Activated naive CD8-positive, alpha-beta T cell (primary cell): ENCODE measurements around the gene RECQL5.

ENCODE experiments used
- H3K27ac Mint-ChIP-seq: one replicate; pipeline ENCODE4 v1.8.0; 2021; ENCODE audit warnings: mixed read lengths
- H3K27me3 Mint-ChIP-seq: one replicate; pipeline ENCODE4 v1.8.0; 2021; ENCODE audit warnings: mixed read lengths
- H3K36me3 Mint-ChIP-seq: one replicate; pipeline ENCODE4 v1.8.0; 2021; ENCODE audit warnings: mixed read lengths
- H3K4me1 Mint-ChIP-seq: one replicate; pipeline ENCODE4 v1.8.0; 2021; ENCODE audit warnings: low read depth, mixed read lengths
- H3K4me3 Mint-ChIP-seq: one replicate; pipeline ENCODE4 v1.8.0; 2021; ENCODE audit warnings: mild to moderate bottlenecking, mixed read lengths
- H3K9me3 Mint-ChIP-seq: one replicate; pipeline ENCODE4 v1.8.0; 2021; ENCODE audit warnings: low read depth, mixed read lengths

Gene RECQL5

DNA sequence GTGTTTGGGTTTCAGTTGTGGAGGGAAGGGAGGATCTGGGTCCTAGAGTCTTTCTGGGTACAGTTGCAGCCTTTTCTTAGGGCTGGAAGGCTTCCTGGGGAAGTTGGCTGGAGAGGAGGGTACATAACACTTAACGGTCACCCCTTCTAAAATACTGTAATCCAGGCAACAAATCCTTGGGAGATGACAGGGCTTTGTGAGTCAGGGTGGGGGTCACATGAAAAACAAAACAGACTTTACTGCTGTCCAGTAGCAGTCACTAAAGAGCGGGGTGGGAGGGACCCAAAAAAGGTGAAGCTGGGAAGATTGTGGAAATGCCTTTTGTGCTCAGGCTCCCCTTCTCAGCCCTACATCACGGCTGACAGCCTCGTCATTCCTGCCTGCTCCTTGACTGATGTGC, 6.5 kb upstream of the RECQL5 start:
- Mint-ChIP-seq H3K9me3 (no peaks in the 10 kb centered on the region), H3K36me3 (peaks cover under 1% of the 10 kb centered on the region), H3K4me1 (peaks cover 22% of the 10 kb centered on the region), H3K4me3 (no peak overlapping the region), H3K27me3 (no peaks in the 10 kb centered on the region), H3K27ac (peak overlapping the region; percentile 50)

GRCh38 chr17:75672011-75672410, 5.1 kb upstream of the RECQL5 start:
- Mint-ChIP-seq H3K4me3 (no peak overlapping the region), H3K36me3 (peaks cover 3% of the 10 kb centered on the region), H3K4me1 (peaks cover 24% of the 10 kb centered on the region), H3K27ac (no peak overlapping the region), H3K27me3 (no peaks in the 10 kb centered on the region), H3K9me3 (no peaks in the 10 kb centered on the region)

- Mint-ChIP-seq H3K27me3 (no peaks in the 10 kb centered on the region), H3K4me1 (peaks cover 28% of the 10 kb centered on the region), H3K4me3 (no peak overlapping the region), H3K27ac (no peak overlapping the region), H3K9me3 (no peaks in the 10 kb centered on the region), H3K36me3 (peaks cover 3% of the 10 kb centered on the region)
These were observed 3.9 kb upstream of the RECQL5 start for GRCh38 chr17:75670868-75671267.

- Mint-ChIP-seq H3K27ac (peak overlapping the region; percentile 74), H3K36me3 (peaks cover 3% of the 10 kb centered on the region), H3K9me3 (no peaks in the 10 kb centered on the region)
These were observed 1.5 kb upstream of the RECQL5 start for GRCh38 chr17:75668489-75668888.

DNA sequence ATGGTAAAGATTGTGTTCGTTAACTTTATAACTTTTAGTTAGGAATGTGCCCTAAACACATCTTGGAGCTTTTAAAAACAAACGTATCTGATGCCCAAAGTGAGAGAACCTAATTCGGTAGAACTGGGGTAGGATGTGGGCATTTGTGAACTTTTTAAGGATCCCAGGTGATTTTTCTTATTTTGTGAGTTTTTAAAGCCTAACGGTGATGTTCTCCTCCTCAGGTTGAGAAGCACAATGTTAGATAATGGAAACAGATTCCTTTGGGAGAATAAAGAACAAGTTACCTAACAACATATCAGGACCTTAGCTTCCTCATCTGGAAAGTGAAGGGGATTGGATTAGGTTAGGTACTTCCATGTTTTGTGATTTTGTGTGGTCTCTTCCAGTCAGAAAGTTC, 871 bp upstream of the RECQL5 start:
- no peaks in the 10 kb centered on the region for H3K27me3 Mint-ChIP-seq
- H3K9me3 Mint-ChIP-seq, result no peaks in the 10 kb centered on the region
- no peak overlapping the region for H3K4me3 Mint-ChIP-seq
- H3K36me3 Mint-ChIP-seq, result peaks cover 3% of the 10 kb centered on the region
- H3K27ac Mint-ChIP-seq, result no peak overlapping the region
- H3K4me1 Mint-ChIP-seq, result peaks cover 33% of the 10 kb centered on the region

More at GRCh38 chr17:75668489-75668888, 1.5 kb upstream of the RECQL5 start:
- Mint-ChIP-seq H3K27me3 (no peaks in the 10 kb centered on the region), H3K4me3 (no peak overlapping the region), H3K4me1 (peaks cover 33% of the 10 kb centered on the region)

GRCh38 chr17:75665981-75666380, 973 bp downstream of the RECQL5 start:
- Mint-ChIP-seq H3K4me1 (peaks cover 33% of the 10 kb centered on the region), H3K27ac (peak overlapping the region; percentile 22), H3K36me3 (peaks cover 10% of the 10 kb centered on the region), H3K27me3 (no peaks in the 10 kb centered on the region), H3K4me3 (no peak overlapping the region), H3K9me3 (no peaks in the 10 kb centered on the region)

DNA sequence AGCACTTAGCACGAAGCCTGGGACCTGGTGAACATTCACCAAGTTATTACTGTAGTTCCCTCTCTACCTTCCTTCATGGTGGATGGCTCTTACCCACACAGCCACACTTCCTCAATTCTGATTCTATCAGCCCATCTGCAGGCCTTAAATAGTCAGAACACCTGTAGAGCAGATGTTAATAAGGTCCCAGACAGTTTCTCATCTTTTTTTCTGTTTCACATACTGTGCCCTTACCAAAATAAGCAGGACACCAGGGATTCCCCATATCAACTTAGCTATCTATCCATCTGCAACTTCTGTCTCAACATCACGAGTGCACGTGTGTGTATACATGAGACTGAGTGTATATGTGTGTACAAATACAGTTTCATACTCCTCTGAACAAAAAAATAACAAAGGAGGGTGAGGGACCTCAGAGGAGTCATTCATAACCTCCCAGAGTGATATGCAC, 2.8 kb downstream of the RECQL5 start:
- Mint-ChIP-seq H3K36me3 (peaks cover 10% of the 10 kb centered on the region), H3K9me3 (no peaks in the 10 kb centered on the region), H3K27me3 (no peaks in the 10 kb centered on the region), H3K4me1 (peaks cover 22% of the 10 kb centered on the region), H3K4me3 (no peak overlapping the region), H3K27ac (no peak overlapping the region)

- Mint-ChIP-seq H3K36me3 (peaks cover 7% of the 10 kb centered on the region), H3K27me3 (no peaks in the 10 kb centered on the region), H3K27ac (no peak overlapping the region), H3K4me1 (peaks cover 15% of the 10 kb centered on the region), H3K4me3 (no peak overlapping the region), H3K9me3 (no peaks in the 10 kb centered on the region)
These were observed 4.4 kb downstream of the RECQL5 start for GRCh38 chr17:75662511-75662910.

GRCh38 chr17:75661531-75661930, 5.4 kb downstream of the RECQL5 start:
- Mint-ChIP-seq H3K27ac (no peak overlapping the region), H3K36me3 (peaks cover 9% of the 10 kb centered on the region), H3K4me1 (peaks cover 15% of the 10 kb centered on the region), H3K9me3 (no peaks in the 10 kb centered on the region), H3K27me3 (no peaks in the 10 kb centered on the region), H3K4me3 (no peak overlapping the region)

DNA sequence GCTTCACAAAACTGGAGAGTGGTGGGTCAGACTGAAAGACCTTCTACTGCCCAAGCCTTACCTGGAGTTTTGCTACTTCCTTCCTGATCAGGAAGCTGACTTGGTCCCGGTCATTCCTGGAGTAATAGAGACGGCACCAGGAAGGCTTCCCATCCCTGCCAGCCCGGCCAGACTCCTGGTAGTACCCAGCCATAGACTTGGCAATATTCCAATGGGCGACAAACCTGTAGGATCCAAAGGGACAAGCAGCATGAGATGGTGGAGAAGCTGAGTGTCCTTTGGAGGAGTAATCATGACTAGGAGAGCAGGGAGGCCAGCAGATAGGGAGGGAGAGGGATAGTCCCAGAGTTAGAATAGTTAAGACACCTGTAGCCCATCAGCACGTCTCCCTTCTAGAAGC, 8.7 kb downstream of the RECQL5 start:
- Mint-ChIP-seq H3K4me1 (peaks cover under 1% of the 10 kb centered on the region), H3K36me3 (peaks cover 9% of the 10 kb centered on the region), H3K27ac (no peak overlapping the region), H3K27me3 (no peaks in the 10 kb centered on the region), H3K4me3 (no peak overlapping the region), H3K9me3 (no peaks in the 10 kb centered on the region)

GRCh38 chr17:75654176-75654575, 12.8 kb downstream of the RECQL5 start:
- H3K4me1 Mint-ChIP-seq, result peaks cover 6% of the 10 kb centered on the region
- H3K27ac Mint-ChIP-seq, result no peak overlapping the region
- H3K27me3 Mint-ChIP-seq, result no peaks in the 10 kb centered on the region
- no peak overlapping the region for H3K4me3 Mint-ChIP-seq
- peaks cover 2% of the 10 kb centered on the region for H3K36me3 Mint-ChIP-seq
- H3K9me3 Mint-ChIP-seq, result no peaks in the 10 kb centered on the region

DNA sequence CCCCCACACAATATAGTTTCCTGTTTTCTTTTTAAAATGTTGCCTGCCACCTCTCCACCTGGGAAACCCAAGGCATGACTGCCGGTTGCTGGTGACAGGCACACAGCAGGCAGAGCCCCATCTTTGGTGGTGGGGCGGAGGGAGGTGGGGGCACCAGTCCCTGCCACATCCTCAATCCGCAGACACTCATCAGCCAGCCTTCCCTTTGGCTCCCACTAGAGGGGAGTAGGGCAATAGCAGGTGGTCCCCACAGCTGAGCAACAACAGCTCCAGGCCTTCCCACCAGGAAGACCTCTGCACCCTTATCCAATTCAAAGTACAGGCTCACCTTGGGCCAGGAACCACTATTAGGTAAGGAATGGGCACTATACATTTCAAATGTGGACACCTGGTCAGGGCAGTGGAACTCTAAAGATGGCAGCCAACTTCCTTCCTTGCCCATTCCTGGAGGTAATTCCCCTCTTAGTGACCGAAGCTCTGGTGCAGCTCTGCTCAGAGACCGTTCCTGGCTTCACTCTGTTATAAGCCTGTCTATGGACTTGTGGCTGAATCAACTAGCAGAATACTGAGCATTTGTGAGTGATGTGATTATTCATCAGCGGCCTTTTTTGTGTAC, 13.9 kb downstream of the RECQL5 start:
- Mint-ChIP-seq H3K9me3 (no peaks in the 10 kb centered on the region), H3K27ac (no peak overlapping the region), H3K36me3 (peaks cover 6% of the 10 kb centered on the region), H3K27me3 (no peaks in the 10 kb centered on the region), H3K4me1 (peaks cover 6% of the 10 kb centered on the region), H3K4me3 (no peak overlapping the region)

DNA sequence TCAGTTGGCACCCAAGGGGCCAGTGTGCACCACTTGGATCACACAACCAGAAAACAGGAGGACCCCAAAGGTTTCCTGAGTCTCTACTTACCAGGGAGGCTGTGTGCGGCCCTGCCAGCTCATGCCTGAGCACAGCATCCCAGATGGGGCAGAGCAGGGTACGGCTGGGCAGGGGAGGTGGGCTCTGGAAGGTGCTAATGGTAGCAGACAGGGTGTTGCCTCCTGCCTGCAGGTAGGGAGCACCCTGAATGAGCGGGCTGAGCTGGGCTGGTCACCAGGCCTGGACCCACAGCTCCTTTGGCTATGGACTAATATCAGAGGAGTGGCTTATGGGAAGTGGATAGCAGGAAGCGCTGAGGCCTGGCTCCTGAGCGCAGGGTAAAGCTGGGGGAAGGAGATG, 14.6 kb downstream of the RECQL5 start:
- no peaks in the 10 kb centered on the region for H3K9me3 Mint-ChIP-seq
- peaks cover 6% of the 10 kb centered on the region for H3K4me1 Mint-ChIP-seq
- H3K4me3 Mint-ChIP-seq, result no peak overlapping the region
- H3K27ac Mint-ChIP-seq, result no peak overlapping the region
- no peaks in the 10 kb centered on the region for H3K27me3 Mint-ChIP-seq
- H3K36me3 Mint-ChIP-seq, result peaks cover 5% of the 10 kb centered on the region

GRCh38 chr17:75650874-75651273, 16.1 kb downstream of the RECQL5 start:
- peaks cover 8% of the 10 kb centered on the region for H3K4me1 Mint-ChIP-seq
- no peaks in the 10 kb centered on the region for H3K27me3 Mint-ChIP-seq
- peaks cover 3% of the 10 kb centered on the region for H3K36me3 Mint-ChIP-seq
- H3K4me3 Mint-ChIP-seq, result no peak overlapping the region
- H3K9me3 Mint-ChIP-seq, result no peaks in the 10 kb centered on the region
- H3K27ac Mint-ChIP-seq, result no peak overlapping the region

GRCh38 chr17:75649687-75650086, 17.3 kb downstream of the RECQL5 start:
- H3K27me3 Mint-ChIP-seq, result no peaks in the 10 kb centered on the region
- no peak overlapping the region for H3K4me3 Mint-ChIP-seq
- no peaks in the 10 kb centered on the region for H3K9me3 Mint-ChIP-seq
- no peak overlapping the region for H3K27ac Mint-ChIP-seq
- H3K4me1 Mint-ChIP-seq, result peaks cover 8% of the 10 kb centered on the region
- peaks cover 3% of the 10 kb centered on the region for H3K36me3 Mint-ChIP-seq

DNA sequence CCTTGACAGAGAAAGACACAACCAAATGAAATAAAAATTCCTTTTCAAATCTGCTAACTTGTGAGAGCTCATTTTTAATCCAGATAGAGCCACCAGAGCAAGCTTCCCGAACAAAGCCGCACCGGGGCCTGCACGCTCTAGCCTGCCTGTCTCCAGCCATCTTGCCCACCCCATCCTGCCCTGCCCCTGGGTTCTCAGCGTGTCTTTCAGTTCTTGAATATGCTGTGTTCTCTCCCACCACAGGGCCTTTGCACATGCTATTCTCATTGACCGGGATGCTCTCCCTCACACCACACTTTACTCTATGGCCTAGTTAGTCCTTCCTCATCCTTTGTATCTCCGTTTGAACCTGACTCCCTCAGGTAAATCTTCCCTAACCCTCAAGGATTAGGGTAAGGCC, 19.0 kb downstream of the RECQL5 start:
- no peaks in the 10 kb centered on the region for H3K27me3 Mint-ChIP-seq
- peaks cover 4% of the 10 kb centered on the region for H3K4me1 Mint-ChIP-seq
- no peak overlapping the region for H3K27ac Mint-ChIP-seq
- no peaks in the 10 kb centered on the region for H3K9me3 Mint-ChIP-seq
- no peak overlapping the region for H3K4me3 Mint-ChIP-seq
- H3K36me3 Mint-ChIP-seq, result peaks cover 3% of the 10 kb centered on the region
